GM18499 (cell line): ENCODE measurements around the gene LSMEM2.
A peak's percentile ranks its signal among the peaks of the same experiment; 100 is the strongest.
"Not testable (repeated sequence)": the region's sequence is repeated elsewhere in the genome, so short reads cannot be mapped to it uniquely, and the experiment has no call there.

Experiments used
- ATAC-seq: cut with Tn5 transposase; IDR thresholded peaks from one replicate; pipeline ENCODE4 v1.9.1; 2021; ENCODE audit warnings: moderate number of reproducible peaks; ENCODE audit not compliant: insufficient read depth, unreplicated experiment

LSMEM2 gene

GRCh38 chr3:50295553-50296431 is 16.9 kb downstream of the LSMEM2 start:
- ATAC-seq: no peak

GRCh38 chr3:50296721-50297383 is 18.0 kb downstream of the LSMEM2 start:
- ATAC-seq: no peak

DNA sequence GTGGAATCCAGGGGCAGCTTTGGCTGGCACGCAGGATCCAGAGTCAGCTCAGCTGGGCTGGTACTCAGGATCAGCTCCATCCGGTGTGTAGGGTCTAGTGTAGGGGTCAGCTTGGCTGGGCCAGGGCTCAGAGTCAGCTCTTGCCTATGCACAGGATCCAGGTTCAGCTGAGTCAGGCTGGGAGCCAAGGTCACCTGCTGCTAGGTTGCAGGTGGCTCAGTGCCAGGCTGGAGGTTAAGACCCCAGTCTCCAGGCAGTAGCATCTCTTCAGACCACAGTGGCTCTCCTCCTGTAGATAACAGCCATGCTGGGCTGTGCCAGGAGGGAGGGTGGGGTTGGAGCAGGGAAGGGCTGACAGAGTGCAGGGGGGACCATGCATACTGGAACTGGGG is 18.5 kb downstream of the LSMEM2 start:
- no peak for ATAC-seq

- no peak for ATAC-seq
Measured at GRCh38 chr3:50297896-50298725, 19.2 kb downstream of the LSMEM2 start.

- ATAC-seq: peak; percentile 66
Measured at GRCh38 chr3:50298836-50299637, 20.1 kb downstream of the LSMEM2 start, which contains the start of the genes HYAL3 and NAA80. TSS of gene HYAL3 (minus strand) at chr3:50299405. CDS start at chr3:50295602, 3,803 bp downstream. TSS of gene NAA80 (minus strand) at chr3:50299405. CDS start at chr3:50297463, 1,942 bp downstream.

GRCh38 chr3:50299638-50299928 is 20.7 kb downstream of the LSMEM2 start:
- no peak for ATAC-seq

DNA sequence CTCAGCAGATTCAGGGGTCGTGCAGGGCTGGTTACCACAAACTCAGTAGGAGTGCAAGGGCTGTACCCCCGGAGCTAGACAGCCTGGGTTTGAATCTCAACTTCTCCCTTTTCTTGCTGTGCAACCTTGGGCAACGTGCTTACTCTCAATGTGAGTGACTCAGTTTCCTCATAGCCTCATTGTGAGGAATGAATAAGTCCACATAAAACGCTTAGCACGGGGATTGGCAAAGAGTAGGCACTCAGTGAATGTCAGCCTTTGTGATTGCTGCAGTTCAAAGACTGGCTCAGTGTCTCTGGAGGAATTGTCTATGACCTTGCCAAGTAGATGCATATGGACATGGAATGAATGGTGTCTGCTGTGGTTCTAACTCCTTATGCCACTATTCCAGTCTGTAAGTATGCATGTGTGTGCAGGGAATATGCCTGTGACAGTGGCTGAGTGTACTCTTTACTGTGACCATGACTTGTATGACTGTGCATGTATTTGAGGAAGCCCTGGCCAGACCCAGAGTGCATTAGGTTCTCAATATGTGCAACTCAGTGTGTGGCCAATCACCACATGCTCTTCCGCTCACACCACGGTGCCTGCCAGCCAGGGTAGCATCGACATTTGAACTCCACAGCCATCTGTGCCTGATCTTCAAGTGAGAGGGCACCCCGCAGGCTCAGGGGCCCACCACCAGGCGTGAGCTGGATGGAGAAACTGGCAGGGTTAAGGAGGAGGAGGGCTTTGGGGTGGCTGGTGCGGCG is 21.2 kb downstream of the LSMEM2 start:
- no peak for ATAC-seq

DNA sequence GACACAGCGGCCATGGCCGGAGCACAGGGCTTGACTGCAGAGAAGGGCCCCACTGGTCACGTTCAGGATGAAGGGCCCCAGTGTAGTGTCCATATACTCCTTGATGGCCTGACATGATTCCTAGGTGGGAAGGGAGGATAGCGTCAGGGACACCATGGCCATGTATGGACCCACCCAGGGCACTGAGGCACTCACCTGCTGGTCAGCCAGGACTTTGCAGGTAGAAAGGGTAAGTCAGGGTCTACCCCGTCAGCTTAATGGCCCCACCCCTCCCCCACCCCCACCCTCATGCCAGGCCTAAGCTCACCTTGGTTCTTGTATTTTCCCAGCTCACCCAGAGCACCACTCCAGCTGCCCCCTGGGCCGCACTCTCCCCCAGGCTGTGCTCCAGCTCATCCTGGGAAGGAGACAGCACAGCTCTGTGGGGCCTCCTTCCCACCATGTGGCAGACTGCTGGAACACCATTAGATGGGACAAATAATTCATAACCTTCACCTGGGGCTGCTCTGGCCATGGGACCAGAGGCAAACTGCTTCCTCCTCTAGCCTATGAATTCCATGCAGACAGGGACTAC is 21.9 kb downstream of the LSMEM2 start:
- ATAC-seq: no peak

DNA sequence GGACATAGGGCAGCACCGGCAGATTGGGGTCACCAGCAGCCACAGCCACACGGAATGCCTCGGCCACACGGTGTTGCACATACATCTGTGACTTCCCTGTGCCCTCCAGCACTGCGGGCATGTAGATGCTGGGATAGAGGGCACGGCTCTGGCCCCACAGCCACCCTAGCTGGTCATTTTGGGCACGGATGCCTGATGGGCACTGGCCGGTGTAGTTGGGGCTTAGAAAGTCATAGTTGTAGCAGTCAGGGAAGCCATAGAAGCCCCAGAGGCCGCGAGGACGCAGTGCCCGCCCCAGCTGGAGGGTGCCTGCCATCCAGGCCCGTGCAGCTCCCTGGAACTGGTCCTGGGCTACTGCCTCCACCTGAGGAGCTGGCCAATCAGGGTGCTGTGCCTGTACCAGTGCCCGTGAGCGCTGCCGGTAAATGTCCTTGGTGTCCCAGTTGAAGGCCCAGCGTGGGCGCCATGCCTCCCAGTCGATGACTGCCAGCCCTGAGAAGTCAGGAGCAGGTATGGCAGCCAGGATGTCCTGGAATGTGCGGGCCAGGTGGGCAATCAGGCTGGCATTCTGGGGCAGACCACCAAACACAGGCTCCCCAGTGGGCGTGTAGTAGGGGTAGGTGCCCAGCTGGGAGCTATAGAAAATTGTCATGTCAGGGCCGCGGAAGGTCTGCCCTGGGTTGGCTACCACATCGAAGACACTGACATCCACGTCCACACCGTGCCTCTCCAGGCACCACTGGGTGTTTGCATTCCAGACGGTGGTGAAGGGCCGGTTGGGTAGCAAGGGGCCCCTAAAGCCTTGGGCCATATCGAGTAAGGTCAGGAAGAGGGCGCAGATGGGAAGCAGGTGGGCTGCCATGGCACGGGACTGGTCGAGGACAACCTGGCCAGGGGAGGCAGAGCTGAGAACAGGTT is 23.5 kb downstream of the LSMEM2 start:
- no peak for ATAC-seq

DNA sequence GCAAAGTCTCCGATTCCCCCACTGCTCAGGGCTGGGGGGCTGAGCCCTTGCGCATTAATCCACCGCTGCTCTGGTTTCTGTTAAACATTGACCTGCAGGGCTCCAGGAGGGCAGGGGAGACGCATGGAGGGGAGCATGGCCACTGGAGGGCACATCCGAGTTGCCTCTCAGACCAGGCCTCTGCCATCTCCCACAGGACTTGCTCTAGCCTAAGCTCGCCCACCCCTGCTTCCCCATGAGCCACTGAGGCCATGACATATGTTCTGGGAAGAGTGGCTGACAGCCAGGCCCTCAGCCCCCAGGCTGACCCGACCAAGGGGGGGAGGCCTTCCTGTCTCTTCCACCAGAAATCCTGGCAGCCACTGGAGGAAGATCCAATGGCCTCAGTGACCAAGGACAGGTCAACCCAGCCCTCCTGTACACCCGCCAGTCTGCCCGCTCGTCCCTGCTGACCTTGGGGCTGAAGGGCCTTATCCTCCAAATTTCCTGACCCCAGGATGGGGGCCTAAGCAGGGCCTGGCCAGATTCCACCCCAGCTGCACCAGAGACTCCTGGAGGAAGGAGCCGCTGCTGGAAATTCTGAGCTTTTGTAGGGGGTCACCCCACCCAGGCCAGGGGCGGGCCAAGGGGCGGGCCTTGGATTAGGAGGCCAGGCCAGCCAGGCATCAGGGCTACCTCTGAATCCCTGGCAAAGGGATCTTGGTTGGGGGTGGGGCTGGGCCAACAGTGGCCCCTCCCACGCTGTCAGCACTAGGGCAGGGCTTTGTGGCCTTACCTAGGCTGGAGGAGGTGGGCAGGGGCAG is 24.3 kb downstream of the LSMEM2 start, which contains the start of gene HYAL1:
HYAL1 (minus strand) TSS at position 562 of the 803 bp plus-strand sequence. CDS start 618 bp downstream, outside the sequence.
- no peak for ATAC-seq

GRCh38 chr3:50304601-50305000 is 25.7 kb downstream of the LSMEM2 start:
- ATAC-seq: no peak

GRCh38 chr3:50312041-50312440 is 33.2 kb downstream of the LSMEM2 start:
- not testable (repeated sequence) for ATAC-seq

- no peak for ATAC-seq
Measured at GRCh38 chr3:50314342-50314741, 35.5 kb downstream of the LSMEM2 start.

GRCh38 chr3:50314816-50315215 is 35.9 kb downstream of the LSMEM2 start:
- ATAC-seq: no peak

- no peak for ATAC-seq
Measured at GRCh38 chr3:50316657-50317242, 37.9 kb downstream of the LSMEM2 start.

DNA sequence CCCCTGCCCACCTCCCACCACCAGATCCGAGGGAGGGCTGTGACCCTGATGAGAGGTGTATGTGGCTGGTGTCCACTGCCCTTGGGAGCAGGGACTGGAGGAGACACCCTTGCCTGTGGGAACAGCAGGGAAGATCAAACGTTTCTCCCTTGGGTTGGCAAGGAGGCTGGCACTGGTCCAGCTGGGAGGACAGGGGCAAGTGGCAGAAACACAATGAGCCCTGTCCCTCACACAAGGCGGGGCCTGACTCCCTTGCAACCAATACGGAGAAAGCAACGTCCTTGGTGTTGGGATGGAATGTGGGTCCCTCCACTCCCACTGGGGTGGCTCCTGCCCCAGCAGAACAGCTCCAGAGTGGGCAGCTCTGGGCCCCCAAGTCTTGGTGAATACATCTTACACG is 38.4 kb downstream of the LSMEM2 start:
- no peak for ATAC-seq

DNA sequence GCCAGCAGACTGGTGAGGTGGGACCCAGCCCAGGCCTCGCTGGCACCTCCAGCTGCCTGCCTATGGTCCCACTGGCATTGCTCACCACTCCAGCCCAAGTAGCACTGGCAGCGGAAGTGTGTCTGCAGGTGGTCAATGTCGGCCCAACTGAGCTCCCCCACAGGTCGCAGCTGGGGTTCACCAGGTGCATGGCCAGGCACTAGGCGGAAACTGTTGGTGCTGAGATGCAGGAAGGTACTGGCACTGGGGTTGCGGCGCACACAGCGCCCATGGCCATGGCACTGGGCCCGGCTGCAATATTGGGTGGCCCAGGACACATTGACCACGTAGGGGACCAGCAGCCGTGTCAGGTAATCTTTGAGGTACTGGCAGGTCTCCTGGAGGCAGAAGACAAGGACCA is 39.3 kb downstream of the LSMEM2 start:
- no peak for ATAC-seq
